HEK293 (cell line): ENCODE results near the gene C6orf47.

Experiments
- CTCF ChIA-PET: fragments of 350-600 bp; formaldehyde crosslinking; extraction: SDS; loops from one replicate; lab custom pipeline; 2021; ENCODE audit warnings: antibody characterized with exemption; lab: Yijun Ruan, JAX
- POLR2A ChIA-PET: fragments of 300-600 bp; formaldehyde crosslinking; extraction: SDS; loops from one replicate; lab custom pipeline; 2020; ENCODE audit warnings: antibody characterized with exemption, inconsistent platforms; lab: Yijun Ruan, JAX
- H3K27ac ChIP-seq: fragments of 200-500 bp; sonication (Bioruptor generic); 2 replicates; pipeline ENCODE4 v1.5.1; 2014; ENCODE audit warnings: low read depth, low read length, control low read depth, inconsistent platforms; ENCODE audit errors: extremely low read depth
- H3K36me3 ChIP-seq, 2 experiments: fragments of 200-500 bp in 1 of 2; sonication (Bioruptor generic) in 1 of 2; 1 replicate in 1 of 2; 2 replicates in 1 of 2; pipeline ENCODE4 v1.5.1; 2014 to 2017; ENCODE audit warnings: inconsistent platforms in 2 of 2, low read length in 2 of 2; ENCODE audit not compliant: control insufficient read depth in 2 of 2, insufficient read depth in 1 of 2
- H3K4me1 ChIP-seq: fragments of 200-500 bp; sonication (Bioruptor generic); 2 replicates; pipeline ENCODE4 v1.5.1; 2014; ENCODE audit warnings: mild to moderate bottlenecking, low read length, inconsistent platforms; ENCODE audit not compliant: control insufficient read depth, insufficient read depth
- H3K4me3 ChIP-seq: 2 replicates; pipeline ENCODE4 v1.5.1; 2011; ENCODE audit warnings: low read depth, mild to moderate bottlenecking, control low read depth, low read length, moderate library complexity
- H3K9me3 ChIP-seq: fragments of 200-500 bp; sonication (Bioruptor generic); 2 replicates; pipeline ENCODE4 v1.5.1; 2014; ENCODE audit warnings: low read depth, low read length, inconsistent platforms; ENCODE audit not compliant: control insufficient read depth, insufficient read depth
- MZF1 ChIP-seq: fragments of 450-650 bp; formaldehyde crosslinking; IDR thresholded peaks from 2 replicates; pipeline ENCODE4 v1.5.1; 2017; ENCODE audit warnings: missing biosample characterization, missing genetic modification characterization, borderline replicate concordance
- SETDB1 ChIP-seq: IDR thresholded peaks from one replicate; pipeline ENCODE4 v1.6.1; 2017; ENCODE audit warnings: mild to moderate bottlenecking, low read length, moderate library complexity, mixed read lengths; ENCODE audit not compliant: insufficient read length
- SP3 ChIP-seq: fragments of 450-650 bp; formaldehyde crosslinking; IDR thresholded peaks from 2 replicates; pipeline ENCODE4 v1.5.1; 2016; ENCODE audit warnings: missing biosample characterization, missing genetic modification characterization
- ZBTB6 ChIP-seq: fragments of 450-650 bp; formaldehyde crosslinking; IDR thresholded peaks from 2 replicates; pipeline ENCODE4 v1.5.1; 2017; ENCODE audit warnings: missing biosample characterization, missing genetic modification characterization
- ZNF138 ChIP-seq: fragments of 450-650 bp; formaldehyde crosslinking; IDR thresholded peaks from 2 replicates; pipeline ENCODE4 v1.5.1; 2016; ENCODE audit warnings: missing biosample characterization, missing genetic modification characterization, borderline replicate concordance
- ZNF148 ChIP-seq: fragments of 450-650 bp; formaldehyde crosslinking; IDR thresholded peaks from 2 replicates; pipeline ENCODE4 v1.5.0; 2017; ENCODE audit warnings: missing biosample characterization, missing genetic modification characterization, borderline replicate concordance
- ZNF335 ChIP-seq: fragments of 450-650 bp; formaldehyde crosslinking; conservative IDR thresholded peaks from 2 replicates; pipeline ENCODE4 v1.5.1; 2016; ENCODE audit warnings: missing biosample characterization, missing genetic modification characterization
- ZNF341 ChIP-seq: fragments of 450-650 bp; formaldehyde crosslinking; IDR thresholded peaks from 2 replicates; pipeline ENCODE4; 2016; ENCODE audit warnings: low read depth, missing biosample characterization, missing genetic modification characterization
- ZNF518A ChIP-seq: fragments of 450-650 bp; formaldehyde crosslinking; conservative IDR thresholded peaks from 2 replicates; pipeline ENCODE4 v1.5.1; 2016; ENCODE audit warnings: low read depth, missing biosample characterization, missing genetic modification characterization
- ZNF600 ChIP-seq: fragments of 450-650 bp; formaldehyde crosslinking; IDR thresholded peaks from 2 replicates; pipeline ENCODE4 v1.5.1; 2016; ENCODE audit warnings: missing biosample characterization, missing genetic modification characterization
- ZNF830 ChIP-seq: fragments of 450-650 bp; IDR thresholded peaks from 2 replicates; pipeline ENCODE4 v1.5.0; 2018; ENCODE audit warnings: missing biosample characterization, missing genetic modification characterization, low read depth, mild to moderate bottlenecking, moderate library complexity

The C6orf47 gene

GRCh38 chr6:31680226-31681134 is 19.9 kb upstream of the C6orf47 start, which contains the start of gene LY6G5C (continued):
- TF ChIP-seq ZNF518A, result no peak

GRCh38 chr6:31677955-31678354 is 17.4 kb upstream of the C6orf47 start:
- H3K4me3 ChIP-seq, result no peak overlapping the region
- POLR2A ChIA-PET, result interaction anchor here (1.0 to 1.5 kb wide), 4 partner anchors 17 to 150 kb away, joined by 3 to 6 read pairs (median 6); partner anchors contain the start of genes ABHD16A, C6orf47, CLIC1 and HSPA1B
- no peak overlapping the region for H3K27ac ChIP-seq
- no peaks in the 10 kb centered on the region for H3K9me3 ChIP-seq
- CTCF ChIA-PET, result interaction anchor here (0.5 to 1.3 kb wide), 6 partner anchors 11 to 275 kb away, joined by 3 to 6 read pairs (median 3); partner anchors contain the start of genes ATP6V1G2 and MSH5
- TF ChIP-seq ZNF138 (tag by site-specific recombination) (no peak), ZNF341 (tag by site-specific recombination) (peak; percentile 57)
- no peaks in the 10 kb centered on the region; the same call in 1 of the 2 replicates for H3K4me1 ChIP-seq
- H3K36me3 ChIP-seq, result peaks cover under 1 to 9% of the 10 kb centered on the region in 2 experiments; a peak in 2 of 3 replicates

GRCh38 chr6:31676904-31677303 is 16.3 kb upstream of the C6orf47 start:
- TF ChIP-seq ZNF600 (tag by site-specific recombination) (0 out of 2 replicates have a peak, but pooled peaks have one; percentile 31), SP3 (tag by site-specific recombination) (no peak), ZNF830 (tag by site-specific recombination) (no peak), ZNF148 (no peak), MZF1 (tag by site-specific recombination) (no peak), SETDB1 (no peak), ZNF335 (tag by site-specific recombination) (no peak), ZBTB6 (tag by site-specific recombination) (no peak)
- peaks cover 11 to 18% of the 10 kb centered on the region in 2 experiments for H3K36me3 ChIP-seq
- ChIA-PET CTCF (interaction anchor here (0.5 kb wide), 1 partner anchor 27 kb away, joined by 3 read pairs; no protein-coding TSS in a partner anchor), POLR2A (interaction anchor here (0.7 kb wide), 1 partner anchor 373 kb away, joined by 3 read pairs; no protein-coding TSS in a partner anchor)
- H3K27ac ChIP-seq, result no peak overlapping the region
- H3K4me3 ChIP-seq, result no peak overlapping the region
- H3K9me3 ChIP-seq, result no peaks in the 10 kb centered on the region
- H3K4me1 ChIP-seq, result no peaks in the 10 kb centered on the region; the same call in 1 of the 2 replicates
